Uterus (tissue), 4 donors: ENCODE measurements around the gene WDR86. TPM values are rescaled to one million over a fixed set of nuclear protein-coding genes. Genes with fewer than 3 reads are reported as not detected.

Source experiments
- DNase-seq, 2 donors: peaks; one replicate each; pipeline ENCODE4 v3.0.0-alpha.2; 2019 to 2020
- H3K27ac ChIP-seq, 2 donors: fragments of 200-600 bp; sonication (generic); 1 replicate in 1 of 2; 2 replicates in 1 of 2; pipeline ENCODE4 v1.5.1; 2016 to 2018
- H3K27me3 ChIP-seq, 2 donors: fragments of 200-600 bp; sonication (generic); one replicate each; pipeline ENCODE4 v1.5.1; 2018 to 2019; ENCODE audit warnings: control low read depth in 1 of 2
- H3K36me3 ChIP-seq, 2 donors: fragments of 200-600 bp; sonication (generic); one replicate each; pipeline ENCODE4 v1.5.1; 2019; ENCODE audit warnings: control low read depth in 1 of 2
- H3K4me1 ChIP-seq, 2 donors: fragments of 200-600 bp; sonication (generic); one replicate each; pipeline ENCODE4 v1.5.1; 2018 to 2019; ENCODE audit warnings: control low read depth in 1 of 2
- H3K4me3 ChIP-seq, 2 donors: fragments of 200-600 bp; sonication (generic); 1 replicate in 1 of 2; 2 replicates in 1 of 2; pipeline ENCODE4 v1.5.1; 2018 to 2019; ENCODE audit warnings: mild to moderate bottlenecking in 1 of 2
- H3K9me3 ChIP-seq, 2 donors: fragments of 200-600 bp; sonication (generic); one replicate each; pipeline ENCODE4 v1.5.1; 2019; ENCODE audit warnings: control low read depth in 1 of 2
- POLR2A ChIP-seq, 2 donors: fragments of 450-650 bp; IDR thresholded peaks; one replicate each; pipeline ENCODE4 v1.6.1; 2016; ENCODE audit warnings: antibody characterized with exemption in 2 of 2, mild to moderate bottlenecking in 1 of 2, moderate library complexity in 1 of 2
- intact Hi-C: fragments of 100-400 bp; cut with DNase I; formaldehyde crosslinking; loops from one replicate; pipeline ENCODE4 v1.15.1; 2023; ENCODE audit warnings: low total_unique reads
- total RNA-seq, 4 donors: library from RNA; depleted of rRNA in 3 of 4; stranded (reverse); fragments of >200 nt in 3 of 4; gene quantifications; one replicate each; pipeline versions ENCODE4 v1.1.0 to v1.2.4, GENCODE V29; 2014 to 2023
- TF ChIP-seq, protein P1 (sequence below), 4 experiments: fragments of 200-600 bp in 2 of 4; fragments of 450-650 bp in 2 of 4; sonication (generic) in 2 of 4; IDR thresholded peaks; one replicate each; pipeline ENCODE4 v1.5.1; 2016 to 2019; ENCODE audit warnings: antibody characterized with exemption in 4 of 4, mild to moderate bottlenecking in 2 of 4, moderate library complexity in 1 of 4
- donor health status: DM: yes; HTN: yes; CAD: no.

WDR86 gene
- total RNA-seq, 4 donors from 2014 or later: 3.2 to 100 (median 53.4) TPM

DNA sequence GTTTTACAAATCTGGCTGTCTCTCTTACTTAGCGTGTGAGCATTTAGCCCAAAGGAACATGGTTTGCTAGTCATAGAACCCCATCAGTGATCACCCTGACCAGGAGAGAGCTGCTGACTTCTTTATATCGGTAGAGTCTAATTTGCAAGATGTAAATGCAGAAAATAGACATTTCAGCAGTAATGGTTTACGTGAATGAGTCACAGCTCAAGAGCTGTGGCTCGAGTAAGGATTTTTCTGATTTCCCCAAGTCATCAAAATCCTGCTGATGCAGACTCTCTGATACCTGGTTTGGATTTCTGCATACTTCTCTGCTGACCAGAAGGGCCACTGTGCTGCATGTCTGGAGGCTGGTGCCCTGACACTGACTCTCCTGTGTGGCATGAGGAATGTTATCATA lies 42.6 kb downstream of the WDR86 start:
- peak overlapping the region; percentile 23 to 48 for H3K27ac ChIP-seq
- no peak for DNase-seq
- TF ChIP-seq, protein P1, sequence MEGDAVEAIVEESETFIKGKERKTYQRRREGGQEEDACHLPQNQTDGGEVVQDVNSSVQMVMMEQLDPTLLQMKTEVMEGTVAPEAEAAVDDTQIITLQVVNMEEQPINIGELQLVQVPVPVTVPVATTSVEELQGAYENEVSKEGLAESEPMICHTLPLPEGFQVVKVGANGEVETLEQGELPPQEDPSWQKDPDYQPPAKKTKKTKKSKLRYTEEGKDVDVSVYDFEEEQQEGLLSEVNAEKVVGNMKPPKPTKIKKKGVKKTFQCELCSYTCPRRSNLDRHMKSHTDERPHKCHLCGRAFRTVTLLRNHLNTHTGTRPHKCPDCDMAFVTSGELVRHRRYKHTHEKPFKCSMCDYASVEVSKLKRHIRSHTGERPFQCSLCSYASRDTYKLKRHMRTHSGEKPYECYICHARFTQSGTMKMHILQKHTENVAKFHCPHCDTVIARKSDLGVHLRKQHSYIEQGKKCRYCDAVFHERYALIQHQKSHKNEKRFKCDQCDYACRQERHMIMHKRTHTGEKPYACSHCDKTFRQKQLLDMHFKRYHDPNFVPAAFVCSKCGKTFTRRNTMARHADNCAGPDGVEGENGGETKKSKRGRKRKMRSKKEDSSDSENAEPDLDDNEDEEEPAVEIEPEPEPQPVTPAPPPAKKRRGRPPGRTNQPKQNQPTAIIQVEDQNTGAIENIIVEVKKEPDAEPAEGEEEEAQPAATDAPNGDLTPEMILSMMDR (IDR thresholded peaks at IDR 0.05): no peak
- no peaks in the 10 kb centered on the region for H3K9me3 ChIP-seq
- H3K4me1 ChIP-seq: no peaks in the 10 kb centered on the region
- no peaks in the 10 kb centered on the region for H3K27me3 ChIP-seq
- no peaks in the 10 kb centered on the region for H3K36me3 ChIP-seq
- H3K4me3 ChIP-seq: no peak overlapping the region
- intact Hi-C loops: loop anchor here (5.0 kb wide), 1 partner anchor 80 kb away; no protein-coding TSS in a partner anchor

DNA sequence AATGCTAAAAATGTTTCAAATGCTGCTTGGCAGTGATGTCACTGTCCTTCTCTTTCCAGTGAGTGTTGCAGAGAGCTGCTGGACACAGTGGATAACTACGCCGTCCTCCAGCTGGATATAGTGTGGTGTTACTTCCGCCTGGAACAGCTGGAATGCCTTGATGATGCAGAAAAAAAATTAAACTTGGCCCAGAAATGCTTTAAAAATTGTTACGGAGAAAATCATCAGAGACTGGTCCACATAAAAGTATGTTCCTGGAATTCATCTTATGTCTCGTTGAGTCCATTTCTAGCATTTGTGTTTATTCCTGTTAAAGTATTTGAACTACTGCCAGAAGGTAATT lies 43.0 kb downstream of the WDR86 start:
- DNase-seq: no peak
- no peaks in the 10 kb centered on the region for H3K27me3 ChIP-seq
- no peaks in the 10 kb centered on the region for H3K36me3 ChIP-seq
- H3K4me1 ChIP-seq: no peaks in the 10 kb centered on the region
- no peaks in the 10 kb centered on the region for H3K9me3 ChIP-seq
- no peak overlapping the region for H3K4me3 ChIP-seq
- intact Hi-C loops: loop anchor here (5.0 kb wide), 1 partner anchor 80 kb away; no protein-coding TSS in a partner anchor
- TF ChIP-seq POLR2A (IDR thresholded peaks at IDR 0.05): no peak
- TF ChIP-seq, protein P1 (IDR thresholded peaks at IDR 0.05): no peak
- peak overlapping the region; percentile 23 to 48 for H3K27ac ChIP-seq

DNA sequence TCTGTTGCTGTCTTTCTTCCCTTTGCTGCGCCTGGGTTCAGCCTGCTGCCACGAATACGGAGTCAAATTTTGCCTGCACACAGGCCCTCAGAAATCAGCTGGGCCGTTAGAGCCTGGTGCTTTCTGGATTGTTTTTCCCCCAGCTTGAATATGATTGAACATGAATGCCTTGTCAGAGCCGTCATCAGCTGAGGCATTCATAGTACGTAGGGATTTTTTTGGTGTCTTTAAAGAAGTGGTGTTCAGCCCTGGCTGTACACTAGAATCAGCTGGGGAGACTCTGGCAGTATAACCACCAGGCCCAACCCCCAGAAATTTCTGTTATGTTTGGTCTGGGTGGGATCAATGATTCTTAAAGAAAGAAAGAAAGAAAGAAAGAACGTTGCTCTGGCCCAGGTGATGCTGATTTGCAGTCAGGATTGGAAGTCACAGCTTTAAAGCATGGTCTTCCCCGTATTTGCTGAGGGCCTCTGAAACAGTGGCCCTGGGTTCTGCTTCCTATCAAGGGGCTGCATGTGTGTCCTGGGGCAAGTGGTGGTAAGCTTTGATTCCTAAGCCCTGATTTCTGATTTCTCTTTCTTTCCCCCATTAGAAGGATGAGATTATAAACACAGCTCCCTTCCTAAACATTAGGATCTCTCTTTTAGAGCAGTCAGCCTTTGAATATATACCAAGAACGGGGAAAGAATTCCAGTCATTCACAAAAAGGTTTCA lies 43.5 kb downstream of the WDR86 start:
- peak overlapping the region in 1 of 2 donors; percentile 48 for H3K27ac ChIP-seq
- DNase-seq: no peak
- no peaks in the 10 kb centered on the region for H3K36me3 ChIP-seq
- H3K27me3 ChIP-seq: no peaks in the 10 kb centered on the region
- TF ChIP-seq, protein P1 (IDR thresholded peaks at IDR 0.05): no peak
- TF ChIP-seq POLR2A (IDR thresholded peaks at IDR 0.05): no peak
- no peaks in the 10 kb centered on the region for H3K9me3 ChIP-seq
- H3K4me3 ChIP-seq: no peak overlapping the region
- H3K4me1 ChIP-seq: no peaks in the 10 kb centered on the region
- intact Hi-C loops: loop anchor here (5.0 kb wide), 1 partner anchor 81 kb away; no protein-coding TSS in a partner anchor

DNA sequence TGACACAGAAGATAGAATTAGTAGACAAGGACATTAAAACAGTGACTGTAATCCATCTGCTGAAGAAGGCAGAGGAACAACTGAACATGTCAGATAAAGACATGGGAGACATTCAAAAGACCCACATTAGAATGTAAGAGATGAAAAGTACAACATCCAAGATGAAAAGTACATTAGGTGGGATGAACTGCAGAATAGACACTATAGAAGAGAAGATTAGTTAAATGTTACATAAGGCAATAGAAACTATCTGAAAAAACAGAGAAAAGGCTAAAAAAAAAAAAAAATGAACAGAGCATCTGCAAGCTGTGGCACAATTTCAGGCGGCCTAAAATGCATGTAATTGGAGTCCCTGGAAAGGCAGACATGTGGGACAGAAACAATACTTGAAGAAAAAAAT lies 46.7 kb downstream of the WDR86 start:
- intact Hi-C loops: no loop called here
- Histone ChIP-seq H3K27me3 (no peaks in the 10 kb centered on the region), H3K27ac (no peak overlapping the region), H3K4me1 (no peaks in the 10 kb centered on the region), H3K9me3 (no peaks in the 10 kb centered on the region), H3K36me3 (no peaks in the 10 kb centered on the region), H3K4me3 (no peak overlapping the region)
- TF ChIP-seq POLR2A (IDR thresholded peaks at IDR 0.05): no peak
- TF ChIP-seq, protein P1 (IDR thresholded peaks at IDR 0.05): no peak
- no peak for DNase-seq

DNA sequence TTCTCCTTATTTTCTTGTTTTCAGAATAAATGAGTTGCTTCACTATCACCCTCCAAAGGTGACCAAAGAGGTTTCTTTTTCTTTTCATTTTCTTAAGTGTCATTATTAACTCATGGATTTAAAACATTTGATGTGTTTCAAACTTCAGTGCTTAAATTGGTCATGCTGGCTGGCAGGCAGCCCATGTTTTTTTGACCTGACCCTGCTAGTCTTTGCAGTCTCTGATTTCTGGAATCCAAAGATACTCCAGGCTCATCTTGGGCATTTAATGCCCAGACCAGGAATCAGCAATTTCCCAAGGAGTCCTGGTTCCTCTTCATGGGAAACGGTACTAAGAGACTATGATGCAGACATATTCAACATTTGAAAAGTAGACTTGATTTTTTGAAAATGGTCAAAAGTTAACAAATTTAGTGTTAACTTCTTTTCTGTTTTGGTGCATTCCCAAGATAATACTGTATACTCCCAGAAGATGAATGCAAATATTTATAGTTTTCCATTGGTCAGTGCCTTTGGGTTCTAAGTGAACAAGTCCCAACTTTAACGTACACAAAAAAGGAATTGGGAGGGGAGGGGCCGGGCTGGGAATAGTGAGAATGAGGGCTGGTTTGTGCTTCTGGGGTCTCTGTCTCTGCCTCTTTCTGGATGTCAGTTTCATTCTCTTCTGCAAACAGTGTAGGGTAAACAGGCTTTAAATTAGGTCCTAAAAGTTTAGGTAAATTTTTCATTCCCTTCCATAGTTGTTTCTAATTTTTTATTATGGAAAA lies 48.5 kb downstream of the WDR86 start:
- DNase-seq: no peak
- no peaks in the 10 kb centered on the region for H3K36me3 ChIP-seq

More for the DNA sequence above, 48.5 kb downstream of the WDR86 start:
- no peak overlapping the region for H3K4me3 ChIP-seq
- H3K27ac ChIP-seq: no peak overlapping the region
- no peaks in the 10 kb centered on the region for H3K27me3 ChIP-seq
- H3K4me1 ChIP-seq: no peaks in the 10 kb centered on the region
- no peak for TF ChIP-seq POLR2A (IDR thresholded peaks at IDR 0.05)
- TF ChIP-seq, protein P1 (IDR thresholded peaks at IDR 0.05): no peak
- H3K9me3 ChIP-seq: no peaks in the 10 kb centered on the region
- intact Hi-C loops: no loop called here
